B cell (primary cell): ENCODE measurements around the gene TCEAL7. TPM values are rescaled to one million over a fixed set of nuclear protein-coding genes. Genes with fewer than 3 reads are reported as not detected.
A peak's percentile ranks its signal among the peaks of the same experiment; 100 is the strongest.

Source experiments
- ATAC-seq: fragments of 200-7000 bp; cut with Tn5 transposase; one replicate; pipeline ENCODE4 v1.10.0; 2021; ENCODE audit warnings: low read depth, mild to moderate bottlenecking, moderate number of reproducible peaks, moderate library complexity
- CTCF ChIA-PET: fragments of 350-600 bp; sonication (Branson Sonifier 250); formaldehyde crosslinking; loops from one replicate; lab custom pipeline; 2021; ENCODE audit warnings: antibody characterized with exemption, inconsistent platforms; lab: Charles Lee
- POLR2A ChIA-PET: fragments of 350-600 bp; sonication (Branson Sonifier 250); formaldehyde crosslinking; loops from one replicate; lab custom pipeline; 2021; ENCODE audit warnings: antibody characterized with exemption; lab: Charles Lee
- DNase-seq: peaks from one replicate; pipeline ENCODE4 v3.0.0; 2013
- H2AFZ ChIP-seq: 2 replicates; pipeline ENCODE4 v1.6.1; 2012; ENCODE audit warnings: mild to moderate bottlenecking, low read depth, low read length; ENCODE audit not compliant: insufficient read depth, poor library complexity, severe bottlenecking
- H3K27ac ChIP-seq, 2 donors: 1 replicate in 1 of 2; 2 replicates in 1 of 2; pipeline ENCODE4 v1.5.1; 2012 to 2013; ENCODE audit warnings: low read length in 2 of 2, mild to moderate bottlenecking in 2 of 2, moderate library complexity in 1 of 2
- H3K27me3 ChIP-seq, 4 experiments: fragments of 200-600 bp in 1 of 4; sonication (generic) in 1 of 4; replicated peaks in 1 of 4; 1 replicate in 2 of 4; 2 replicates in 2 of 4; pipeline versions ENCODE4 v1.6.1 to v1.7.0; 2013 to 2016; ENCODE audit warnings: low read length in 3 of 4, mild to moderate bottlenecking in 2 of 4, mixed read lengths in 1 of 4, moderate library complexity in 1 of 4; ENCODE audit not compliant: insufficient read depth in 4 of 4, control insufficient read depth in 3 of 4; ENCODE audit errors: control extremely low read depth in 1 of 4
- H3K36me3 ChIP-seq, 2 experiments: replicated peaks in 1 of 2; 1 replicate in 1 of 2; 2 replicates in 1 of 2; pipeline versions ENCODE4 v1.6.1 to v1.7.1; 2013; ENCODE audit warnings: low read length in 1 of 2; ENCODE audit not compliant: insufficient read depth in 2 of 2, control insufficient read depth in 1 of 2; ENCODE audit errors: control extremely low read depth in 1 of 2, extremely low read depth in 1 of 2
- H3K4me1 ChIP-seq, 2 donors: fragments of 200-600 bp in 1 of 2; sonication (generic) in 1 of 2; 1 replicate in 1 of 2; 2 replicates in 1 of 2; pipeline versions ENCODE4 v1.5.1 to v1.6.1; 2013 to 2017; ENCODE audit warnings: low read length in 2 of 2; ENCODE audit not compliant: control insufficient read depth in 2 of 2, insufficient read depth in 2 of 2
- H3K4me2 ChIP-seq: replicated peaks from 2 replicates; pipeline ENCODE3; 2012; ENCODE audit warnings: mild to moderate bottlenecking, low read depth, low read length; ENCODE audit not compliant: poor library complexity, severe bottlenecking
- H3K4me3 ChIP-seq, 5 experiments: fragments of 200-600 bp in 1 of 5; sonication (generic) in 1 of 5; 1 replicate in 3 of 5; 2 replicates in 2 of 5; pipeline versions ENCODE4 v1.5.1 to v1.7.0; 2011 to 2016; ENCODE audit warnings: low read length in 4 of 5, mild to moderate bottlenecking in 4 of 5, low read depth in 2 of 5, control low read depth in 1 of 5, moderate library complexity in 1 of 5; ENCODE audit not compliant: insufficient read depth in 1 of 5; ENCODE audit errors: control extremely low read depth in 1 of 5, extremely low read depth in 1 of 5
- H3K79me2 ChIP-seq: fragments of 200-600 bp; sonication (generic); one replicate; pipeline ENCODE4 v1.6.0; 2016; ENCODE audit warnings: low read length; ENCODE audit not compliant: control insufficient read depth, insufficient read depth
- H3K9ac ChIP-seq: fragments of 200-600 bp; sonication (generic); 2 replicates; pipeline ENCODE4 v1.6.1; 2017; ENCODE audit warnings: mild to moderate bottlenecking, low read length, moderate library complexity
- H3K9me3 ChIP-seq, 3 donors: one replicate each; pipeline versions ENCODE4 v1.6.1 to v1.7.1; 2013; ENCODE audit warnings: low read length in 2 of 3; ENCODE audit not compliant: control insufficient read depth in 2 of 3, insufficient read depth in 1 of 3; ENCODE audit errors: control extremely low read depth in 1 of 3
- H4K20me1 ChIP-seq: 2 replicates; pipeline ENCODE4 v1.6.0; 2012; ENCODE audit warnings: mild to moderate bottlenecking, low read length; ENCODE audit not compliant: insufficient read depth, control insufficient read depth, poor library complexity, severe bottlenecking
- H3K27ac Mint-ChIP-seq: one replicate; pipeline ENCODE4 v1.8.0; 2021; ENCODE audit warnings: mixed read lengths
- H3K27me3 Mint-ChIP-seq: one replicate; pipeline ENCODE4 v1.8.0; 2021; ENCODE audit warnings: mixed read lengths
- H3K4me1 Mint-ChIP-seq: one replicate; pipeline ENCODE4 v1.8.0; 2021; ENCODE audit warnings: mixed read lengths
- H3K4me3 Mint-ChIP-seq: one replicate; pipeline ENCODE4 v1.8.0; 2021; ENCODE audit warnings: mixed read lengths
- H3K9me3 Mint-ChIP-seq: one replicate; pipeline ENCODE4 v1.8.0; 2022; ENCODE audit warnings: mixed read lengths; ENCODE audit not compliant: insufficient read depth
- EZH2 ChIP-seq: IDR thresholded peaks from 2 replicates; pipeline ENCODE4 v1.6.1; 2012; ENCODE audit warnings: borderline replicate concordance, low read depth, mild to moderate bottlenecking, moderate library complexity, low read length; ENCODE audit not compliant: insufficient read depth, poor library complexity, severe bottlenecking
- WGBS: methylation state at CpG from one replicate; pipeline ENCODE4 v1.1.5; 2013; ENCODE audit warnings: missing lambda C conversion rate; ENCODE audit not compliant: insufficient coverage; 5-methylcytosine and 5-hydroxymethylcytosine counted together
- intact Hi-C: fragments of 100-400 bp; cut with micrococcal nuclease; formaldehyde crosslinking; loops from one replicate; pipeline ENCODE4 v1.10.0; 2022
- polyA plus RNA-seq: library from polyadenylated mRNA; depleted of rRNA; stranded (reverse); fragments of >200 nt; gene quantifications from 2 replicates; pipeline ENCODE4 v1.2.3, GENCODE V29; 2012
- total RNA-seq, 2 donors: library from RNA; stranded (reverse); fragments of 120-200 nt in 1 of 2; gene quantifications; 1 replicate in 1 of 2; 2 replicates in 1 of 2; pipeline versions ENCODE4 v1.2.3 to v1.2.4, GENCODE V29; 2013 to 2022
- TF ChIP-seq, protein P1 (sequence below): fragments of 200-600 bp; IDR thresholded peaks from one replicate; pipeline ENCODE4 v1.8.0; 2022; ENCODE audit warnings: antibody characterized with exemption, mild to moderate bottlenecking

Gene TCEAL7
- total and polyA plus RNA-seq, 2 donors (not counting 1 experiment from before 2014, with no cell fraction given): not detected

DNA sequence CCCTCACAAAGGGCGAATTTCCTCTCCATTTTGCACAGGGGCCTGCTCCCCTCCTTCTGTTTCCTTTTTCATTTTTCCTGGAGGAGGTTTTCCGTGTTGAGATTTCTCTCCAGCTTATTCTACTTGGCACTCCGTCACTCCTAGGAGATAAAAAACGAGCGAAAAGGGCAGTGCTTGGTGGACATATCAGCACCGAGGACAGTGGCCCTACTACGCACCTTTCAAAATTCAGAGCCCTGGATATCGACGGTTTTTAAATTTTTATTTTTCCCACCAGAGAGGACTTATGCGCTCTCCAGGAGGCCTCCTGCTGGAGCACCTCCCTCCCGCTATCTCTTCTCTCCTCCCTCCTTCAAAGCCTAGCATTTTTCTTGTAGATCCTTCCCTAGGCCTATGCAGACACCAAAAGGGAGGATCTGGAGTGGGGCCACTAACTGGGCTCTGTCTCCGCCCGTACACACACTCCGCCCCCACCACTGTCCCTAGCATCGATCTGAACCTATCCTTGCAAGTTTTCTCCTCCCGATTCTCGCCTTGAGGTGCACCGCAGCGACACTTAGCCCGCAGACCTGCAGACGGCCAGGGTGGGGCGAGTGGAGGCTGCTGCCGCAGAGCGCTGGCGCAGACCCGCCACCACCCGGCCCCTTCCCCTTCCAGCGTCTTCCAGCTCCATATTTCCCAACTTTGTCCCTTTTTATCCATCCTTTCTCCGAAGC, 17.8 kb downstream of the TCEAL7 start:
- 89% methylated on average over 12 of the region's 29 CpGs for WGBS
- Histone ChIP-seq H3K27me3 (no peaks in the 10 kb centered on the region), H3K79me2 (no peaks in the 10 kb centered on the region), H3K4me2 (no peak overlapping the region), H3K27ac (no peak overlapping the region), H3K36me3 (no peaks in the 10 kb centered on the region), H3K9me3 (no peaks in the 10 kb centered on the region), H3K4me3 (no peak overlapping the region), H2AFZ (no peak overlapping the region), H4K20me1 (no peaks in the 10 kb centered on the region), H3K9ac (no peak overlapping the region), H3K4me1 (no peaks in the 10 kb centered on the region)
- H3K4me1 Mint-ChIP-seq: no peaks in the 10 kb centered on the region
- H3K27ac Mint-ChIP-seq: no peak overlapping the region
- no peak for TF ChIP-seq EZH2
- TF ChIP-seq, protein P1, sequence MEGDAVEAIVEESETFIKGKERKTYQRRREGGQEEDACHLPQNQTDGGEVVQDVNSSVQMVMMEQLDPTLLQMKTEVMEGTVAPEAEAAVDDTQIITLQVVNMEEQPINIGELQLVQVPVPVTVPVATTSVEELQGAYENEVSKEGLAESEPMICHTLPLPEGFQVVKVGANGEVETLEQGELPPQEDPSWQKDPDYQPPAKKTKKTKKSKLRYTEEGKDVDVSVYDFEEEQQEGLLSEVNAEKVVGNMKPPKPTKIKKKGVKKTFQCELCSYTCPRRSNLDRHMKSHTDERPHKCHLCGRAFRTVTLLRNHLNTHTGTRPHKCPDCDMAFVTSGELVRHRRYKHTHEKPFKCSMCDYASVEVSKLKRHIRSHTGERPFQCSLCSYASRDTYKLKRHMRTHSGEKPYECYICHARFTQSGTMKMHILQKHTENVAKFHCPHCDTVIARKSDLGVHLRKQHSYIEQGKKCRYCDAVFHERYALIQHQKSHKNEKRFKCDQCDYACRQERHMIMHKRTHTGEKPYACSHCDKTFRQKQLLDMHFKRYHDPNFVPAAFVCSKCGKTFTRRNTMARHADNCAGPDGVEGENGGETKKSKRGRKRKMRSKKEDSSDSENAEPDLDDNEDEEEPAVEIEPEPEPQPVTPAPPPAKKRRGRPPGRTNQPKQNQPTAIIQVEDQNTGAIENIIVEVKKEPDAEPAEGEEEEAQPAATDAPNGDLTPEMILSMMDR: no peak
- no peak for DNase-seq
- no peak for ATAC-seq
- H3K4me3 Mint-ChIP-seq: no peak overlapping the region
- ChIA-PET CTCF (no interaction called here), POLR2A (no interaction called here)
- H3K9me3 Mint-ChIP-seq: no peaks in the 10 kb centered on the region
- intact Hi-C loops: no loop called here
- peaks cover 10% of the 10 kb centered on the region for H3K27me3 Mint-ChIP-seq

DNA sequence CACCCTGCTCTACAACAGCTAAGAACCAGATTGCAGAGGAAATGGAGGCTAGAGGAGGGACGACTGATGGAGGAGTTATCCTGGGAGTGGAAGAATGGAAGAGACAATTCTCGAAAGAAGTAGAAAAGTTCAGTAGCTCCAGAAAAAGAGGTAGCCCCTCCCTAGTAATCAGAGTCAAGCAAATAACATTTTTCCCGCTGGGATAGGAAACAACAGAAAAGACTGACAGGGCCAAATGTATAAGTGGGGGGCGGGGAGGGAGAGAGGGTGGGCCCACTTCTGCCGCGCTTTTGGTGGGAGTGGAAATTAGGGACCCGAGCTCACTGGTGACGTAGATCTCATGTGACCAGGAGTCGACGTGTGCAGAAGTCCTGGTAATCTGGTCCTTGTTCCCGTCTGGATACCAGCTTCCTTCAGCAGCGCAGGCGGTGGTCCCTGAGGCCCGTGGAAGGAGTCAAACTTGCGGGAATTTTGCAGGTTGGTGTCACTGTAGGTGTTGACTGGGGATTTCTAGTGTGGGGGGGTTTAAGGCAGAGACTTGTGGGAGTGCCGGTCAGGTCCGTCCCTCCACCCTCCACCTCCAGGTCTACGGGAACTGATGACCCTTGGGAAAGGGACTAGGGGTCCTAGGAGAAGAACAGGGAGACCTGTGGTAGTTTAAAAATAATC, 26.2 kb downstream of the TCEAL7 start, which contains the start of gene TCEAL9:
Gene TCEAL9 (plus strand): TSS at position 377 of the 669 bp plus-strand sequence. CDS start 1,179 bp downstream, outside the sequence.
- Histone ChIP-seq H3K79me2 (no peaks in the 10 kb centered on the region), H3K27ac (no peak within 1 kb of the TSS), H3K36me3 (no peaks in the 10 kb centered on the region), H3K9me3 (no peaks in the 10 kb centered on the region), H3K27me3 (no peaks in the 10 kb centered on the region), H4K20me1 (no peaks in the 10 kb centered on the region), H3K4me1 (peaks cover 0 to 7% of the 10 kb centered on the region in 2 donors), H3K4me2 (peak within 1 kb of the TSS; percentile 73), H3K9ac (peak within 1 kb of the TSS; percentile 59), H2AFZ (peak within 1 kb of the TSS; percentile 75), H3K4me3 (peak within 1 kb of the TSS; percentile 4 to 58 (median 47))
- peak within 1 kb of the TSS; percentile 20 for H3K27ac Mint-ChIP-seq
- intact Hi-C loops: no loop called here
- peak within 1 kb of the TSS; percentile 91 for H3K4me3 Mint-ChIP-seq
- H3K4me1 Mint-ChIP-seq: peaks cover 8% of the 10 kb centered on the region
- CTCF ChIA-PET: interaction anchor here (1.3 kb wide), 1 partner anchor 15 kb away, joined by 3 read pairs; no protein-coding TSS in a partner anchor
- POLR2A ChIA-PET: no interaction called here
- H3K27me3 Mint-ChIP-seq: peaks cover 6% of the 10 kb centered on the region
- no peaks in the 10 kb centered on the region for H3K9me3 Mint-ChIP-seq
- no peak for DNase-seq
- no peak for ATAC-seq
- TF ChIP-seq, protein P1: no peak
- TF ChIP-seq EZH2: no peak
- 0% methylated on average over 11 of the region's 18 CpGs for WGBS
